GM23338 (cell line): ENCODE data around the gene TRIM14.

Experiments
- CREB1 ChIP-seq: fragments of 250-450 bp; sonication (Bioruptor Pico); IDR thresholded peaks from 2 replicates; pipeline ENCODE4 v1.5.0; 2020; ENCODE audit warnings: low read depth, mild to moderate bottlenecking, moderate library complexity
- CTCF ChIP-seq, 2 experiments: fragments of 200-600 bp in 1 of 2; sonication (generic) in 1 of 2; conservative IDR thresholded peaks; 2 replicates each; pipeline versions ENCODE4 v1.5.1 to v1.6.1; 2016 to 2017; ENCODE audit warnings: antibody characterized with exemption in 2 of 2, low read depth in 2 of 2, mild to moderate bottlenecking in 2 of 2, moderate library complexity in 1 of 2
- ETS1 ChIP-seq: IDR thresholded peaks from 2 replicates; pipeline ENCODE4 v1.6.1; 2016; ENCODE audit warnings: antibody characterized with exemption
- EZH2 ChIP-seq: fragments of 200-600 bp; sonication (generic); IDR thresholded peaks from one replicate; pipeline ENCODE4 v1.8.0; 2017; ENCODE audit warnings: antibody characterized with exemption, mild to moderate bottlenecking, low read depth; ENCODE audit not compliant: unreplicated experiment
- EZH2phosphoT487 ChIP-seq: fragments of 200-600 bp; sonication (generic); IDR thresholded peaks from one replicate; pipeline ENCODE4 v1.8.1; 2018; ENCODE audit warnings: antibody characterized with exemption; ENCODE audit not compliant: unreplicated experiment
- JUNB ChIP-seq: IDR thresholded peaks from one replicate; pipeline ENCODE4 v1.6.1; 2016; ENCODE audit warnings: antibody characterized with exemption; ENCODE audit not compliant: unreplicated experiment
- POLR2AphosphoS5 ChIP-seq: IDR thresholded peaks from 2 replicates; pipeline ENCODE4 v1.6.1; 2016; ENCODE audit warnings: antibody characterized with exemption, low read depth
- REST ChIP-seq: IDR thresholded peaks from one replicate; pipeline ENCODE4 v1.6.1; 2018; ENCODE audit warnings: antibody characterized with exemption; ENCODE audit not compliant: unreplicated experiment
- ZNF114 ChIP-seq: fragments of 250-450 bp; sonication (Bioruptor Pico); IDR thresholded peaks from 2 replicates; pipeline ENCODE4 v1.5.0; 2020; ENCODE audit warnings: mild to moderate bottlenecking, moderate library complexity

GRCh38 chr9:98083061-98083501 lies 35.9 kb downstream of the TRIM14 start:
- no peak for TF ChIP-seq CTCF (conservative IDR thresholded peaks at IDR 0.05; ENCODE audit: low read depth in 2 of 2)
- TF ChIP-seq POLR2AphosphoS5 = no peak
- TF ChIP-seq ETS1 = no peak
- no peak for TF ChIP-seq ZNF114 (CRISPR knock-in tag)
- TF ChIP-seq REST = no peak
- no peak for TF ChIP-seq EZH2phosphoT487
- no peak for TF ChIP-seq EZH2
- TF ChIP-seq JUNB = no peak
- TF ChIP-seq CREB1 (CRISPR knock-in tag) = no peak
